HCT116 (cell line): ENCODE measurements around the gene GNB5. TPM values are rescaled to one million over a fixed set of nuclear protein-coding genes. Genes with fewer than 3 reads are reported as not detected.
A peak's percentile ranks its signal among the peaks of the same experiment; 100 is the strongest.

Experiments
- ATAC-seq: fragments of 200-7000 bp; cut with Tn5 transposase; 2 replicates; pipeline ENCODE4 v1.9.1; 2020; ENCODE audit warnings: mild to moderate bottlenecking, moderate library complexity
- BruUV-seq: library from RNA; stranded (reverse); fragments of 400-500 nt; replicated peaks from 2 replicates; lab custom pipeline; 2021; lab: Mats Ljungman, UMichigan
- CTCF ChIA-PET: fragments of 300-600 bp; sonication (Branson Sonifier 250); formaldehyde crosslinking; loops from one replicate; lab custom pipeline; 2021; ENCODE audit warnings: antibody characterized with exemption; lab: Charles Lee
- POLR2A ChIA-PET: fragments of 300-600, 350-600 bp; sonication (Branson Sonifier 250); formaldehyde crosslinking; loops from one replicate; lab custom pipeline; 2021; ENCODE audit warnings: antibody characterized with exemption; lab: Charles Lee
- RAD21 ChIA-PET, 2 experiments: fragments of 300-600 bp; sonication (Branson Sonifier 250); formaldehyde crosslinking; loops; one replicate each; lab custom pipeline; 2023; ENCODE audit warnings: low total read pairs in 2 of 2; ENCODE audit not compliant: uncharacterized antibody in 2 of 2, unreplicated experiment in 2 of 2, low non-redundant PET in 1 of 2; lab: Charles Lee
- DNase-seq: peaks from one replicate; pipeline ENCODE4 v3.0.0-alpha.2; 2010; ENCODE audit warnings: low read depth, low spot score
- H2AFZ ChIP-seq: fragments of 200-600 bp; shearing (Covaris generic), sonication (generic); 2 replicates; pipeline ENCODE4 v1.6.1; 2017; ENCODE audit warnings: low read depth, mixed run types, mixed read lengths, antibody characterized with exemption, low read length; ENCODE audit not compliant: poor library complexity, severe bottlenecking
- H3K27ac ChIP-seq: 2 replicates; pipeline ENCODE4 v1.5.1; 2012; ENCODE audit warnings: low read depth, low read length
- H3K27me3 ChIP-seq: fragments of 200-600 bp; sonication (generic); 2 replicates; pipeline ENCODE4 v1.6.1; 2016; ENCODE audit warnings: mixed run types, low read length, mixed read lengths; ENCODE audit not compliant: insufficient read depth
- H3K36me3 ChIP-seq, 2 experiments: fragments of 200-500 bp in 1 of 2; fragments of 200-600 bp in 1 of 2; sonication (Bioruptor generic) in 1 of 2; sonication (generic) in 1 of 2; 2 replicates each; pipeline versions ENCODE4 v1.5.1 to v1.6.1; 2014 to 2016; ENCODE audit warnings: low read length in 2 of 2, inconsistent platforms in 1 of 2, mixed read lengths in 1 of 2, mixed run types in 1 of 2; ENCODE audit not compliant: insufficient read depth in 2 of 2, control insufficient read depth in 1 of 2
- H3K4me1 ChIP-seq, 2 experiments: fragments of 200-600 bp in 1 of 2; sonication (generic) in 1 of 2; 2 replicates each; pipeline versions ENCODE4 v1.5.1 to v1.6.1; 2012 to 2017; ENCODE audit warnings: low read length in 2 of 2, inconsistent platforms in 1 of 2, mild to moderate bottlenecking in 1 of 2, mixed read lengths in 1 of 2, mixed run types in 1 of 2, moderate library complexity in 1 of 2; ENCODE audit not compliant: insufficient read depth in 2 of 2, control insufficient read depth in 1 of 2
- H3K4me2 ChIP-seq: fragments of 200-600 bp; sonication (generic); 2 replicates; pipeline ENCODE4 v1.6.1; 2017; ENCODE audit warnings: mixed run types, low read length, mixed read lengths
- H3K4me3 ChIP-seq, 2 experiments: fragments of 200-600 bp in 1 of 2; sonication (generic) in 1 of 2; replicated peaks in 1 of 2; 2 replicates each; pipeline ENCODE4 v1.5.1; 2011 to 2016; ENCODE audit warnings: low read length in 2 of 2, control low read depth in 1 of 2, low read depth in 1 of 2, mild to moderate bottlenecking in 1 of 2, mixed read lengths in 1 of 2, mixed run types in 1 of 2
- H3K79me2 ChIP-seq: fragments of 200-600 bp; sonication (generic); 2 replicates; pipeline ENCODE4 v1.6.1; 2017; ENCODE audit warnings: mild to moderate bottlenecking, mixed run types, low read length, moderate library complexity, mixed read lengths; ENCODE audit not compliant: insufficient read depth
- H3K9ac ChIP-seq: fragments of 200-600 bp; sonication (generic); 2 replicates; pipeline ENCODE4 v1.6.1; 2016; ENCODE audit warnings: low read length, mixed read lengths
- H3K9me2 ChIP-seq: fragments of 200-600 bp; sonication (generic), shearing (Covaris generic); 2 replicates; pipeline ENCODE4 v1.6.1; 2017; ENCODE audit warnings: mixed run types, mild to moderate bottlenecking, moderate library complexity; ENCODE audit not compliant: insufficient read depth
- H3K9me3 ChIP-seq, 2 experiments: fragments of 200-500 bp in 1 of 2; fragments of 200-600 bp in 1 of 2; sonication (Bioruptor generic) in 1 of 2; sonication (generic) in 1 of 2; 2 replicates each; pipeline ENCODE4 v1.6.1; 2014 to 2017; ENCODE audit warnings: low read length in 2 of 2, mixed read lengths in 2 of 2, inconsistent platforms in 1 of 2, low read depth in 1 of 2, mild to moderate bottlenecking in 1 of 2, mixed run types in 1 of 2, moderate library complexity in 1 of 2; ENCODE audit not compliant: control insufficient read depth in 1 of 2, insufficient read depth in 1 of 2
- H4K20me1 ChIP-seq: fragments of 200-600 bp; sonication (generic), shearing (Covaris generic); 2 replicates; pipeline ENCODE4 v1.6.1; 2017; ENCODE audit warnings: mixed run types, mild to moderate bottlenecking, moderate library complexity; ENCODE audit not compliant: insufficient read depth
- CBX3 ChIP-seq: IDR thresholded peaks from 2 replicates; pipeline ENCODE4 v1.6.1; 2012; ENCODE audit warnings: low read depth
- CEBPB ChIP-seq: IDR thresholded peaks from 2 replicates; pipeline ENCODE4 v1.6.1; 2012; ENCODE audit warnings: low read depth
- FOSL1 ChIP-seq: IDR thresholded peaks from 2 replicates; pipeline ENCODE4 v1.6.1; 2012; ENCODE audit warnings: low read depth
- JUND ChIP-seq: IDR thresholded peaks from 2 replicates; pipeline ENCODE4 v1.6.1; 2012
- RAD21 ChIP-seq: IDR thresholded peaks from 2 replicates; pipeline ENCODE4 v1.6.1; 2012; ENCODE audit warnings: low read depth, mild to moderate bottlenecking
- SIN3A ChIP-seq: IDR thresholded peaks from 2 replicates; pipeline ENCODE4 v1.6.1; 2012; ENCODE audit warnings: low read depth
- SRF ChIP-seq: IDR thresholded peaks from 2 replicates; pipeline ENCODE4 v1.6.1; 2012; ENCODE audit warnings: low read depth
- ZFX ChIP-seq: fragments of 450-650 bp; IDR thresholded peaks from 2 replicates; pipeline ENCODE4 v1.6.1; 2017
- ZNF274 ChIP-seq: fragments of 200-500 bp; sonication (Bioruptor generic); IDR thresholded peaks from 2 replicates; pipeline ENCODE4 v1.6.1; 2014; ENCODE audit warnings: mild to moderate bottlenecking, low read depth, low read length, inconsistent platforms
- intact Hi-C: fragments of 100-400 bp; cut with micrococcal nuclease; formaldehyde crosslinking; loops from 2 replicates; pipeline ENCODE4 v1.10.0; 2022
- total RNA-seq: library from RNA; stranded (reverse); gene quantifications from one replicate; pipeline ENCODE4 v1.2.1, GENCODE V29; 2021; ENCODE audit not compliant: unreplicated experiment
- TF ChIP-seq, protein P1 (sequence below), 3 experiments: fragments of 200-600 bp in 1 of 3; sonication (generic) in 1 of 3; IDR thresholded peaks in 2 of 3; conservative IDR thresholded peaks in 1 of 3; 2 replicates each; pipeline ENCODE4 v1.5.1; 2012 to 2017; ENCODE audit warnings: low read depth in 2 of 3, low read length in 2 of 3, antibody characterized with exemption in 1 of 3, borderline replicate concordance in 1 of 3, control low read depth in 1 of 3, mild to moderate bottlenecking in 1 of 3, mixed read lengths in 1 of 3, mixed run types in 1 of 3, moderate library complexity in 1 of 3; ENCODE audit not compliant: insufficient read depth in 1 of 3
- TF ChIP-seq, protein P2 (sequence below): IDR thresholded peaks from 2 replicates; pipeline ENCODE4 v1.6.1; 2012

The GNB5 gene
- total RNA-seq, 1 experiment from 2014 or later = 27.6 TPM

DNA sequence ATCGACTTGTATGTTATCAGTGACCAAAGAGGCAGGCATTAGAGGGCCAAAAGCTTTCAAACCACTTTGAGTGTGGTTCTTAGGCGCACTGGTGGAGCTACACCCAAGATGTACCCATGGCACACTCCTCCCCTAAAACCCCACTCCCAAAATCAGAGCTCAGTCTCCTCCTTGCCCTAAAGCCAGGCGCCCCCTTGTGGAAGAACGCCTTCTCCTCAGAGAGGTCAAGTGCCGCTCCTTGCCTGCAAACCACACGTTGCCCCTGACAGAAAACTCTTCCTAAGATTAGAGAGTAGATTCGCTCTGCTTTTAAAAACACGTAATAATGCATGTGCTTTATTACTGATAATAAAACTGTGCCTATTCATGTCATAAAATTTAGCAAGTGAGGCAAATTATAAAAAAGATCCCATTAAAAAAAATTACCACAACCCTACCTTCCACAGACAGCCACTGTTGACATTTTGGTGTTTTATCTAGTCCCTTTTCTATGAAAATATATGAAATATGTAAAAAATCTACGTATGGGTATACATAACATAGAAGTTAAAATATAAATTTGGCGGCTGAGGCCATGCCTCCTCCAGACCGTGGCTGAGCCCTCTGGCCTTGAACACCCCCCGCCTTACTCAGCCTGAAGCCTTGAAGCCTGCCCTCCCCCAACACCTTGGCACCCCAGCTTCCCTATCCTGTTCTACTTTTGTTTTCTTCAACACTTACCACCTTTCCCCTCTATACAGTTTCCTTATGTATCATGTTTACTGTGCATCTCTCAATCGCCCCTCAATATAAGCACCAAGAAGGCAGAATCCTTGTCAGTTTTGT, 112.1 kb downstream of the GNB5 start:
- H3K4me1 ChIP-seq = peaks cover 0 to 13% of the 10 kb centered on the region in 2 experiments; a peak in 3 of 4 replicates
- ATAC-seq = peak; percentile 92
- intact Hi-C loops = loop anchor here (1.0 to 10.0 kb wide), 4 partner anchors 58 to 424 kb away; no protein-coding TSS in a partner anchor
- POLR2A ChIA-PET = interaction anchor here (1.1 kb wide), 1 partner anchor 107 kb away, joined by 3 read pairs; the partner anchor contains the start of gene LEO1
- H2AFZ ChIP-seq = peak overlapping the region; percentile 58
- no peak overlapping the region for H3K27ac ChIP-seq
- no peaks in the 10 kb centered on the region for H3K9me2 ChIP-seq
- no peaks in the 10 kb centered on the region for H3K27me3 ChIP-seq
- CTCF ChIA-PET = interaction anchor here (0.7 to 1.8 kb wide), 17 partner anchors 10 to 429 kb away, joined by 3 to 10 read pairs (median 4); partner anchors contain the start of gene LEO1
- DNase-seq = peak; percentile 54
- BruUV-seq = no TSS peak
- no peaks in the 10 kb centered on the region for H4K20me1 ChIP-seq
- TF ChIP-seq FOSL1 (no peak), RAD21 (peak; percentile 85), JUND (no peak), ZFX (no peak), SRF (no peak), CBX3 (no peak), CEBPB (no peak), SIN3A (no peak), ZNF274 (no peak)
- TF ChIP-seq, protein P1, sequence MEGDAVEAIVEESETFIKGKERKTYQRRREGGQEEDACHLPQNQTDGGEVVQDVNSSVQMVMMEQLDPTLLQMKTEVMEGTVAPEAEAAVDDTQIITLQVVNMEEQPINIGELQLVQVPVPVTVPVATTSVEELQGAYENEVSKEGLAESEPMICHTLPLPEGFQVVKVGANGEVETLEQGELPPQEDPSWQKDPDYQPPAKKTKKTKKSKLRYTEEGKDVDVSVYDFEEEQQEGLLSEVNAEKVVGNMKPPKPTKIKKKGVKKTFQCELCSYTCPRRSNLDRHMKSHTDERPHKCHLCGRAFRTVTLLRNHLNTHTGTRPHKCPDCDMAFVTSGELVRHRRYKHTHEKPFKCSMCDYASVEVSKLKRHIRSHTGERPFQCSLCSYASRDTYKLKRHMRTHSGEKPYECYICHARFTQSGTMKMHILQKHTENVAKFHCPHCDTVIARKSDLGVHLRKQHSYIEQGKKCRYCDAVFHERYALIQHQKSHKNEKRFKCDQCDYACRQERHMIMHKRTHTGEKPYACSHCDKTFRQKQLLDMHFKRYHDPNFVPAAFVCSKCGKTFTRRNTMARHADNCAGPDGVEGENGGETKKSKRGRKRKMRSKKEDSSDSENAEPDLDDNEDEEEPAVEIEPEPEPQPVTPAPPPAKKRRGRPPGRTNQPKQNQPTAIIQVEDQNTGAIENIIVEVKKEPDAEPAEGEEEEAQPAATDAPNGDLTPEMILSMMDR (IDR thresholded peaks at IDR 0.05 in 2 of 3, conservative IDR thresholded peaks at IDR 0.05 in 1 of 3; ENCODE audit: borderline replicate concordance in 1 of 3, insufficient read depth in 1 of 3, low read depth in 2 of 3, low read length in 2 of 3) = peak; percentile 69 to 93 (median 92)
- TF ChIP-seq, protein P2, sequence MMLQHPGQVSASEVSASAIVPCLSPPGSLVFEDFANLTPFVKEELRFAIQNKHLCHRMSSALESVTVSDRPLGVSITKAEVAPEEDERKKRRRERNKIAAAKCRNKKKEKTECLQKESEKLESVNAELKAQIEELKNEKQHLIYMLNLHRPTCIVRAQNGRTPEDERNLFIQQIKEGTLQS = no peak
- TF ChIP-seq, all 23 proteins: peak for 2
- H3K36me3 ChIP-seq = no peaks in the 10 kb centered on the region
- no peaks in the 10 kb centered on the region for H3K79me2 ChIP-seq
- no peak overlapping the region for H3K9ac ChIP-seq
- RAD21 ChIA-PET = no interaction called here
- H3K4me2 ChIP-seq = no peak overlapping the region
- no peaks in the 10 kb centered on the region for H3K9me3 ChIP-seq
- no peak overlapping the region for H3K4me3 ChIP-seq
